CD4-positive, alpha-beta T cell treated with Interleukin-17A for 1 hour (primary cell): Measurements from ENCODE around the gene PAX8.
A peak's percentile ranks its signal among the peaks of the same experiment; 100 is the strongest.

ENCODE experiments used
- DNase-seq: peaks from one replicate; pipeline ENCODE4 v3.0.0-alpha.2; 2020

The PAX8 gene

GRCh38 chr2:113219092-113219441, 59.7 kb downstream of the PAX8 start:
- DNase-seq = no peak

- DNase-seq = no peak
These were observed 60.2 kb downstream of the PAX8 start for GRCh38 chr2:113218283-113219091.

- no peak for DNase-seq
These were observed 61.1 kb downstream of the PAX8 start for GRCh38 chr2:113217455-113218282.

- DNase-seq = no peak
These were observed 61.7 kb downstream of the PAX8 start for GRCh38 chr2:113216891-113217454.

- DNase-seq = no peak
These were observed 62.4 kb downstream of the PAX8 start for GRCh38 chr2:113216321-113216720.

- DNase-seq = no peak
These were observed 63.7 kb downstream of the PAX8 start for GRCh38 chr2:113215056-113215455.

- DNase-seq = no peak
These were observed 64.6 kb downstream of the PAX8 start for GRCh38 chr2:113214141-113214540.

- DNase-seq = no peak
These were observed 65.4 kb downstream of the PAX8 start for GRCh38 chr2:113213061-113213930.

- DNase-seq = no peak
These were observed 66.3 kb downstream of the PAX8 start for GRCh38 chr2:113212245-113213060.

- no peak for DNase-seq
These were observed 67.3 kb downstream of the PAX8 start for GRCh38 chr2:113211226-113212105.

GRCh38 chr2:113209646-113210171, 69.0 kb downstream of the PAX8 start:
- no peak for DNase-seq

- no peak for DNase-seq
These were observed 69.6 kb downstream of the PAX8 start for GRCh38 chr2:113209011-113209645.

GRCh38 chr2:113208396-113208795, 70.3 kb downstream of the PAX8 start:
- DNase-seq = no peak

GRCh38 chr2:113207021-113207420, 71.7 kb downstream of the PAX8 start:
- no peak for DNase-seq

- no peak for DNase-seq
These were observed 72.5 kb downstream of the PAX8 start for GRCh38 chr2:113206251-113206650.

- DNase-seq = peak; percentile 82
These were observed 74.7 kb downstream of the PAX8 start for GRCh38 chr2:113203901-113204519.

GRCh38 chr2:113203217-113203530, 75.5 kb downstream of the PAX8 start:
- no peak for DNase-seq

GRCh38 chr2:113202305-113203216, 76.2 kb downstream of the PAX8 start:
- no peak for DNase-seq
